Stimulated activated CD8-positive, alpha-beta memory T cell treated with anti-CD3 and anti-CD28 coated beads, Interleukin-12 subunit alpha, Interleukin-12 subunit beta, amount 100 ng/mL, for 4 hours (primary cell): ENCODE measurements around the gene LDB1.
A peak's percentile ranks its signal among the peaks of the same experiment; 100 is the strongest.

ENCODE experiments used
- DNase-seq: peaks from one replicate; pipeline ENCODE4 v3.0.0-alpha.2; 2020; ENCODE audit warnings: low read depth

The LDB1 gene

GRCh38 chr10:102120142-102120990 lies at the start of gene LDB1:
LDB1 (minus strand) TSS chr10:102120368; CDS start chr10:102120110, 258 bp downstream.
- DNase-seq, result peak; percentile 55

GRCh38 chr10:102167861-102168260 lies 47.7 kb upstream of the LDB1 start:
- no peak for DNase-seq

GRCh38 chr10:102163342-102163989 lies 43.3 kb upstream of the LDB1 start:
- no peak for DNase-seq

- DNase-seq, result no peak
These were observed 39.7 kb upstream of the LDB1 start for GRCh38 chr10:102159831-102160230.

GRCh38 chr10:102159051-102159597 lies 39.0 kb upstream of the LDB1 start:
- DNase-seq, result no peak

GRCh38 chr10:102157224-102157623 lies 37.1 kb upstream of the LDB1 start:
- no peak for DNase-seq

GRCh38 chr10:102154466-102155116 lies 34.4 kb upstream of the LDB1 start:
- no peak for DNase-seq

GRCh38 chr10:102153093-102153620 lies 33.0 kb upstream of the LDB1 start:
- DNase-seq, result no peak

GRCh38 chr10:102152545-102152890 lies 32.4 kb upstream of the LDB1 start:
- no peak for DNase-seq

GRCh38 chr10:102151774-102152544 lies 31.8 kb upstream of the LDB1 start, which contains the start of gene NOLC1:
NOLC1 (plus strand) TSS chr10:102152389; CDS start chr10:102152411, 22 bp downstream.
- DNase-seq, result peak; percentile 100

GRCh38 chr10:102150970-102151773 lies 31.0 kb upstream of the LDB1 start:
- no peak for DNase-seq

- DNase-seq, result no peak
These were observed 28.1 kb upstream of the LDB1 start for GRCh38 chr10:102148275-102148674.

GRCh38 chr10:102147561-102147960 lies 27.4 kb upstream of the LDB1 start:
- DNase-seq, result no peak

- no peak for DNase-seq
These were observed 26.8 kb upstream of the LDB1 start for GRCh38 chr10:102146971-102147428.

- DNase-seq, result no peak
These were observed 21.5 kb upstream of the LDB1 start for GRCh38 chr10:102141583-102142107.

- no peak for DNase-seq
These were observed 20.9 kb upstream of the LDB1 start for GRCh38 chr10:102140913-102141540.

- DNase-seq, result no peak
These were observed 20.1 kb upstream of the LDB1 start for GRCh38 chr10:102140218-102140617.

- DNase-seq, result no peak
These were observed 19.3 kb upstream of the LDB1 start for GRCh38 chr10:102139281-102140110.

GRCh38 chr10:102135956-102136526 lies 15.9 kb upstream of the LDB1 start:
- no peak for DNase-seq
